Prostate gland (tissue), 2 donors: ENCODE results near the gene AFAP1.

Source experiments
- CTCF ChIP-seq, 4 experiments: fragments of 200-600 bp in 2 of 4; fragments of 450-650 bp in 2 of 4; sonication (generic) in 2 of 4; IDR thresholded peaks; 1 replicate in 3 of 4; 2 replicates in 1 of 4; pipeline ENCODE4 v1.5.1; 2016 to 2019; ENCODE audit warnings: antibody characterized with exemption in 4 of 4, mild to moderate bottlenecking in 2 of 4, moderate library complexity in 2 of 4
- POLR2A ChIP-seq: fragments of 450-650 bp; IDR thresholded peaks from one replicate; pipeline ENCODE4 v1.6.1; 2016; ENCODE audit warnings: antibody characterized with exemption, mild to moderate bottlenecking
- POLR2AphosphoS5 ChIP-seq: sonication (generic); formaldehyde crosslinking; IDR thresholded peaks from one replicate; pipeline ENCODE4 v1.6.1; 2017; ENCODE audit warnings: antibody characterized with exemption

- TF ChIP-seq CTCF (IDR thresholded peaks at IDR 0.05) (no peak), POLR2AphosphoS5 (no peak), POLR2A (no peak)
Observed at GRCh38 chr4:7744142-7744804, 195.4 kb downstream of the AFAP1 start.
